Measurements from ENCODE around the gene ZNF106.

DNA sequence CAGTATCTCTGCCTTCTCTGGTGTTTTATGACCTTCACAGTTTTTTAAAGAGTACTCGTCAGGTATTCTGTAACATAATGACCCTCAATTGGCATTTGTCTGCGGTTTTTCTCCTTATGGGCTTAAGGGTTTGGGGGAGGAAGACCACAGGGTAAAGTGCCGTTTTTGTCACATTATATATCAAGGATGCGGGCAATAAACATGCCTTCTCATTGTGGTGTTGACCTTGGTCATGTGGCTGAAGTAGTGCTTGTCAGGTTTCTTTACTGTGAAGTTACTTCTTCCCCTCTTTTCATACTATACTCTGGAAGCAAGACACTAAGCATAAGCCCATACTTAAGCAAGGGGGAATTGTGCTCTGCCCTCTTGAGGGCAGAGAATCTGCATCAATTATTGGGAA, 115.0 kb downstream of the ZNF106 start:
- TF ChIP-seq CTCF (IDR thresholded peaks at IDR 0.05; ENCODE audit: low read depth, low read length) (no peak), MAX (IDR thresholded peaks at IDR 0.05; ENCODE audit: low read depth, low read length) (peak; percentile 69), POLR2A (IDR thresholded peaks at IDR 0.05; ENCODE audit: extremely low read depth, insufficient read length) (no peak)

Data from NB4 (cell line).